NOMO-1 treated with dmso at 0.1 percent for 144 hours (cell line): ENCODE data around the gene GLRA3.
A peak's percentile ranks its signal among the peaks of the same experiment; 100 is the strongest.

Source experiments
- DNase-seq: peaks from one replicate; lab custom pipeline; 2025; ENCODE audit not compliant: unreplicated experiment; lab: John Stamatoyannopoulos, UW

GLRA3 gene

DNA sequence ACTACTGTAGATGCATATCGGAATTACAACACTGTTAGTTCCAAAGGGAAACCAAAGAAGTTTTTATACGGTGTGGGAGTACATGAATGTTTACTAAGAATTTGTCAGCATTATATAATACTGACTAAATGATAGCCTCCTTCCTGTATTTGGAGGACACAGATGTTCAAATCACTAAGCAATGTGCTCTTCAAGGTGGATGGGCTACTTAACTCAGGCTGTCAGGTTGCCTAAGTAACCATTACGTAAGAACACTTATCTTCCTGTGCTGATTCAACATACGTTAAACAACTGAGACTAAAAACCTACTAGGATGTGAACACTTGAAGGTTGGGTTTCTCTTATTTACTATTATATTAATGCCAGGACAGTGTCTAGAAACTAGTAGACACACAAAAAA lies 224.8 kb downstream of the GLRA3 start:
- DNase-seq = peak; percentile 59

DNA sequence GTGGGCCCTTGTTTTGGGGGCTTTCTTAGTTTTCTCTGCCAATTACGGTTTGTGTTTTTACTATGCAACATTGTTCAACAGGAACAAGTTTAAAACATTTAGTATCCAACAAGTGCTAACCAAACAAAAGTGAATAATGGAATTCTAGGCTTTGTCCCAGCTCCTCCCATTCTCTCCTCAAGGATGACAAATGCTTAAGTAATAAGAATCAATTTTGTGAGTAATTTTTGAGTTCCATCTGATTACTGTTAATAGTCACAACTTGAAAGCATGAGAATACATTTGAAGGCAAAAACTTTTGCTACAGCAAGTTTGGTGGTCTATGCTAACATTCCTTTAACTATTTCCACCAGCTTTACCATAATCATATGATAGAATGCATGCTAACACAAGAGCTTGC lies 228.7 kb downstream of the GLRA3 start:
- no peak for DNase-seq

DNA sequence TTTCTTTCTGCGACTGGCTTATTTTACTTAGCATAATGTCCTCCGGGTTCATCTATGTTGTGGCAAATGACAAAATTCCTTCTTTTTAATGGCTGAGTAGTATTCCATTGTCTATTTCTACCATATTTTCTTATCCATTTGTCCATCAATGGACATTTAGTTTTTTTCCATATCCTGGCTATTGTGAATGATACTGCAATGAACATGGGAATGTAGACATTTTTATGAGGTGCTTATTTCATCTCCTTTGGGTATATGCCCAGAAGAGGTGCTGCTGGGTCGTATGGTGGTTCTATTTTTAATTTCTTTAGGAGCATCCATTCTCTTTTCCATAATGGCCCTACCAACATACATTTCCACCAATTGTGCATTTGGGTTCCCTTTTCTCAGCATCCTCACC lies 230.2 kb downstream of the GLRA3 start:
- no peak for DNase-seq

DNA sequence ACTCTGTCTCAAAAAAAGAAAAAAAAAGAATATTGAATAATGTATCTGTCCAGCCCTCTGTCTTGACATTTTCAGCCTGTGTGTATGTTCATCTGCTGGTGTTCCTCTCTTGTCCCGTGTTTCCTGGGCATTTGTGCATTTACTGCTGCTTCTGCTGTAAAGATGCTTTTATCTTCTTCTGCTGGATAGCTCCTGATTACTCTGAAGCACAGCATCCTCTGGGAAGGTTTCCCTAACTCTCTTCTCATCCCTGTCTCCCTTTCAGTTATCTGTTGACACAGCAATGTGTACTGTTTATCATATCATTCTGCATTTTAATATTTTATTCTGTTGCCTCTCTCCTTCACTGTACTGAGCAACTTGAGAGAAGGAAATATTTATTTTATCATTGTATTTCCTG lies 232.5 kb downstream of the GLRA3 start:
- DNase-seq = no peak

DNA sequence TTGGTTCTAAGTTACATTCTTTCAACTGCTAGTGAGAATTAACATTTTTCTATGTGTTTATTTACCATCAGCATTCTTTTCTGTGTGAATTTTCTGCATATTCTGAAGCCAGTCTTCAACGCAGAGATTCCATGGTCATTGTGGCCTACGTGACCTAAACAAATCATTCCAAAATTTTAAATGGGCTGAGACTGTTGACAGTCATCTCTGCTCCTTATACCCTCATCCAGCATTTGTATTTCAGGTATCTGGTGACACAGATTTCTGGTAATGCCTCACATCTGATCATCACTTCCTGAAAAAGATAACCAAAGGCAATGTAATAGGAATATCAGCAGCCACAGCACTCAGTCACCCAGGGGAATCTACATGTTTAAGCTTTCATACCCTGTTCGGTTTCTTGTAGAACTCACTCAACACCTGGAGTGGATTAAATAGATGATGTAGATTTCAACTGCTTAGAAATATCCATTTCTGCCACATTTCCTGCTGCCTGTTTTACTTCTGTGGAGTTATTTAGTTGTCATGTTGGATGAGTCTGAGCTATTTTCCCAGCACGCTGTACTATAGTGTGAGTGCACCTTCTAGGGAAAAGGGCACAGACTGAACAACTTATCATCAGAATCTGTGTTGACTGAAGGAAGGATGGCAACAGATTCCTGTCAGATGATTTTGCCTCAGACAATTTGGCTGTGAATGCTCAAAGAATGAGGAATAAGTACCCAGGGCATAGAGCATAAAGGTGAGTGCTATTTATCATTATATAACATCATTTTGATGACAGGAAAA lies 233.7 kb downstream of the GLRA3 start:
- no peak for DNase-seq

DNA sequence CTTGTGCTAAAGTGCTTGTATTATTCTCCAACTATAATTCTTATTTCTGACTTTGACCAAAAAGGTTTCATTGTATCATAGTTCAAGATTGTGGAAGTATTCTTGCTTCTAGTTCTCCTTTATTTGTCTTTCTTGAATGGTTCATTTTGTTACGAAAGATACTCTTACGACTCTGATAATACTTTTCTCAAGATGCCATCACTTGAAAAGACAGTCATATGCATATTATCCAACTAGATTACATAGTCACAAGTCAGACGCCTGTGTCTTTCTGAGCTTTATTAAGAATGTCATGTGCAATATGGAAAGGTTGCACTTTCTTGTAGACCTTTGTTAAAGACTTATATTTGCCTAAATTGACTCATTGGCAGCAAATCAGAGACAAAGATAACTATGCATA lies 235.3 kb downstream of the GLRA3 start:
- DNase-seq = peak; percentile 7

DNA sequence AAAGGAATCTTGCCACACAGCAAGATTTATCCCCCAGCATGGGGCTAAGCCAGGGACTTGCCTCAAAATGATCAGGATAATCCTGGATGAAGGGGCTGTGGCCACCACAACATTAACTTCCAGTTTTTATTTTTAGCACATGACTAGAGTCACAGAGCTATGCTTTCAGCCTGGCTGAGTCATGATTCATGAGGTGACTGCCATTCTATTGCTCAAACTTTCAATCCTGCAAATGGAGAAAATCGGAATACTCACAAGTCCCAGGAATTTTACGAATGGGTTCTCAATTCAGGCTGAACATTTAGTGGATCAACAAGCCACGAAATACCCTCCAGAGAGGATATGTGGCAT lies 236.1 kb downstream of the GLRA3 start:
- DNase-seq = peak; percentile 58

DNA sequence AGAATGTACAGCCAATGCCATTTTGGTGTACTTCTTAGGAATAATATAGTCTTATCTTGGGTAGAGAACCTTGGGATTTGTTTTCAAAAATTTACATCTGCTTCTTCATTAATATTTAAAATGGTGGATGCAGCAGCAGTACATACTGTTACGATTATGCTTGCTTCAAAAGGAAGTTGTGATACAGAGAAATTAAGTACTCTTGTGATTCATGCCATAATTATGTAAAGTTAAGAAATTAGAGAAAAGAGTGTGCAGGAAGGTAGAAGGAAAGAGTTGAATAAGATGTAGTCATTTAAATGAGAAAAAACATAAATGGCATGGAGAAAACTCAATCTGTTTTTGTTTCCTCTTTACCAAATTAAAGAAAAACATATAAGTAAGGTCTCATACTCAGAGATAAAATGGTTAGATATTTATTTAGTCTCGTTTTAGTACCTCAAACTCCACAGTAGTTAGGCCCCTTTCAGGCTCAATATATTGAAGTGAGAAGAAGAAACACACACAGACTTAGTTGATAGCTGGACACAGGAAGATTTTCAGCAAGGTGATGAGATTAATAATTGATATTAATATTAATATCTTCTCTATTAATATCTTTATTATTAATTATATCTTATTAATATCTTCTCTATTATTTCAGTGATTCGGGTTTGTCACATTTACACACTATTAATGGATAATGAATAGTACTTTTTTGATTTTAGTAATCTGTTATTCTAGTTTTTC lies 236.6 kb downstream of the GLRA3 start:
- no peak for DNase-seq

DNA sequence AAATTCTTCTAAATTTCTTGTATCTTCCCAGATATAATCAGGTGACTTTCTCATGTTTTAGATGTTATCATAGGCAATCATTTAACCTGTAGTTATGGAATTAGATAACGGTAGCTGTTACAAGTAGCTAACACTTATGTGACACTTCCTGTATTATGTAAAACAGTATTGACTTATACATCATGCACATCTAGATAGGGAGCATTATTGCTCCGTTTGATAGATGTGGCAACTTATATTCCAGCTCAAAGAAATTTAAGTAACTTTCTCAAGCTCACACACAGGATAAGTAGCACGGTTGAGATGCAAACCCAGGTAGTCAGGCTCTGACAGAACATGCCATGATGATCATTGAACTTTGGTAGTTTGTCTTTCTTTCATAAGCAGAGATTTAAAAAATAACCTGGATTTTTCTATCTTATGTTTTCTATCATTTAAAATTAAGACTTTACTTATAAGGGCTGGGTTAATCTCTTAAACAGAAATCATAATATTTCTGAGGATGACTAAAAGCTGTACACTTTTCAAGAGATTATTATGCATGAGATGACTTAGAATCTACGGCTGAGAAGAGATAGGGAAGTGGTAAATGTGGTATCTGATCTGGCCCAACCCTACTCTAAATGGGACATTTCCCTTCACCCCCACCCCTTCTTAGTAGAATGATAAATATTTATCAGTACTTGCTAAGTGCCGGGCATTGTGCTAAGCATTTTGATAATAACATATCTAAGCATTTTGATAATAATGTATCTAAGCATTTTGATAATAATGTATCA lies 237.6 kb downstream of the GLRA3 start:
- peak; percentile 75 for DNase-seq

DNA sequence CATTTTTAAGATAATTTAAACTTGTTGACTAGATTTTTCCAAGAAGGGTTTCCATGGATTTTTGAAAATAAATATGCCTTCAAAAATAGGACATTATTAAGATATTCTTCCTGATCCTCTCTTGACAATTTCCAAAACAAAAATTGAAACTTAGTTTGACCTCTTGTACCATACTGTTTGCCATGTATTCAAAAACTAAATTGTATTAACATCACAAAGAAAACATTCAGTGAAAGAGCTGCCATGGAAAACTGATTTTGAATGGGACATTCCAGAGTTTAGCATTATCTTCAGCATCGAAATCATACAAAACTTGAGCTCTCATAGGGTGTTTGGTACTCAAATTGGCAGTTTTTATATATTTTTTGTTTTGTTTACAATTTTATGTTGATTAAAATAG lies 238.7 kb downstream of the GLRA3 start:
- no peak for DNase-seq
